ENCODE data around the gene OR52B6.
"Not testable (repeated sequence)": the region's sequence is repeated elsewhere in the genome, so short reads cannot be mapped to it uniquely, and the experiment has no call there.

OR52B6 gene, protein sequence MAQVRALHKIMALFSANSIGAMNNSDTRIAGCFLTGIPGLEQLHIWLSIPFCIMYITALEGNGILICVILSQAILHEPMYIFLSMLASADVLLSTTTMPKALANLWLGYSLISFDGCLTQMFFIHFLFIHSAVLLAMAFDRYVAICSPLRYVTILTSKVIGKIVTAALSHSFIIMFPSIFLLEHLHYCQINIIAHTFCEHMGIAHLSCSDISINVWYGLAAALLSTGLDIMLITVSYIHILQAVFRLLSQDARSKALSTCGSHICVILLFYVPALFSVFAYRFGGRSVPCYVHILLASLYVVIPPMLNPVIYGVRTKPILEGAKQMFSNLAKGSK

DNA sequence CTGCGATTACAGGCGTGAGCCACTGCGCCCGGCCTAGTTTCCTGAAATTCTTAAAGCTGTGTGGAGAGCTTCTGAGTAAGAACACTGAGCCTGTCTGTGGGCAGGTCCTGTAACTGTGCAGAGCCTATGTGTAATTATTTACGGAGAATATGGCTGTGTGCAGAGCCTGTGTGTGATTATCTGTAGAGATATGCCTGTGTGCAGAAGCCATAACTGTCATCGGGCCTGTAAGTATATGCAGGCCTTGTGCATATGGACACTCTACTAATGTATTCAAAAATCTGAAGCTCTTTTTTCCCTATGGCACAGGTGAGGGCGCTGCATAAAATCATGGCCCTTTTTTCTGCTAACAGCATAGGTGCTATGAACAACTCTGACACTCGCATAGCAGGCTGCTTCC lies at the start of gene OR52B6:
Gene OR52B6, plus strand, starts transcription at position 301 of the 400 bp plus-strand sequence. Its CDS starts 0 bp downstream, at position 301.
- no peak for DNase-seq (ENCODE audit: low spot score)

DNA sequence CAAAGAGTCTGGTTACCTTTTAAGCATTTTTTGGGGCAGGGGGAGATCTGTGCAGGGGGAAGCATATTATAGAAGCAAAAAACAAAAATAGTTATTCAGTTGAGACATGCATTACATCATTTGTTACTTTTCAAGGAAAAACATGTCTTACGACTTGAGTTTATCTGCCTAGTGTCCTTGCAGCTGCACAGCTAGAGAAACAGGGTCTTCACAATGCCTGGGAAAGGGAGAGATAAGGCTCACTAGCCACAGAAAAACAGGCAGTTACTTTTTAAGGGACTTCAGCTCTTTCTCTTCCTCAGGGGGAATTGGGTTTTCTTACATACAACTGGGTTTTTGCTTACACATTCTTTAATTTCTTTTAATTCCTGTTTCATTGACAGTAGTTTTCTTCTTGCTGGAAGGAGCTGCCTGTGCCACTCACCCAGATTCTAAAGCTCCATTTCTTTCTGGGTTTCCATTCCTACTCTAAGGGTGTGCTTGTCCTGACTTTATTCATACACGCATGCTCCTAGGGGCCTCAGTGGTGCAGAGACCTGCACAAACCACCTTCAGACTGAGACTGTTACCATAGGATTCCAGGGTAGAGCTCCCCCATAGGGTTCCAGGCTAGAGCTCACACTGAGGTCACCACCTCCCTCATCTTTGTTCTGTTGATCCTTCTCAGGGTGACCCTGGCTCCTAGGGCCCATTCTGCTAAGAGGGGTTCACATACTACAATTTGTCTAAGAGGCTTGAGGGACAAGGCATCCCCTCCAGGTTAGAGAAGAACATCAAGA lies 49.4 kb upstream of the OR52B6 start:
- no peak for DNase-seq (ENCODE audit: low spot score)

DNA sequence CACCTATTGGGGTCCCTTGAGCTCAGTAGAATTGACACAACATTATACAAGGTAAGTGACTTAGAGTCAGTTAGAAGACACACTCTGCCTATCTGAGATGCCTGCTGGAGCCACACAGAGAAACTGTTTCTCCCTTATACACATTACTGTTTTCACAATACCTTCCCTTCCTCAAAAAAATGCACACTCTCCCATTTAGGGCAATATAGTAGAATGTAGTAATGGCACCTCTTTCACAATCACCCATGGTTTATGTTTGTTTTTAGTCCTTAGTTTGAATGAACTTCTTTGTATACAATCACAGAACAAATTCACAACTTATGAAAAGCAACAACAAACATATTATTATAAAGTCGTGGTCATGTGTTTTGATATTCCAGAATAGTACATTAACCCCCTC lies 46.6 kb upstream of the OR52B6 start:
- DNase-seq (ENCODE audit: low spot score) = no peak

DNA sequence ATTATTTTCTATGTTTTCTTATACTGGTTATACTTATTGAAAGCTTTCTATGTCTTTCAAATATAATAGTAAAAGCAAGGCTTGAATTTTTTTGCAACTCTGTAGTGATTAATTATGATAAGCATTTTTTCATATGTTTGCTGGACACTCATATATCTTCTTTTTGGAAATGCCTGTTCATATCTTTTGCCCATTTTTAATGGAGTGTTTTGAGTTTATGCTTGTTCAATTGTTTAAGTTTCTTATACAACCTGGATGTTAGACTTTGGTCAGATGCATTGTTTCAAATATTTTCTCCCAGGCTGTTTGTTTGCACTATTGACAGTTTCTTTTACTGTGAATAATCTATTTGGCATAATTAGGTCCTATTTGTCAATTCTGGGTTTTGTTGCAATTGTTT lies 44.2 kb upstream of the OR52B6 start:
- no peak for DNase-seq (ENCODE audit: low spot score)

DNA sequence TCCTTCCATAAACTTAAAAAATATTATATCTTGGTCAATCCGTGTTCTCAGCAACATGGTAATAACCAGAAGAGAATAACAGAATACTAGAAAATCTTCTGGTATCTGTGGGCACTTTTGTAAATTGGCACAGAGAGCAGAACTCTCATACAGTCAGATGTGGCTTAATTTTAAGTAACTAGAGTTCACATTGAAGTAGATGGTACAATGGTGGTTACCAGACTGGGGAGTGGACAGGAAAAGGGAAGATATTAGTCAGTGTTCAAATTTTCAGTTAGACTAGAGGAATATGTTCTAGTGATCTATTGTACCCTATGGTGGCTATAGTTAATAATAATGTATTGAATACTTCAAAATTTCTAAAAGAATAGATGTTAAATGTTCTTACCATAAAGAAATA lies 39.2 kb upstream of the OR52B6 start:
- no peak for DNase-seq (ENCODE audit: low spot score)

DNA sequence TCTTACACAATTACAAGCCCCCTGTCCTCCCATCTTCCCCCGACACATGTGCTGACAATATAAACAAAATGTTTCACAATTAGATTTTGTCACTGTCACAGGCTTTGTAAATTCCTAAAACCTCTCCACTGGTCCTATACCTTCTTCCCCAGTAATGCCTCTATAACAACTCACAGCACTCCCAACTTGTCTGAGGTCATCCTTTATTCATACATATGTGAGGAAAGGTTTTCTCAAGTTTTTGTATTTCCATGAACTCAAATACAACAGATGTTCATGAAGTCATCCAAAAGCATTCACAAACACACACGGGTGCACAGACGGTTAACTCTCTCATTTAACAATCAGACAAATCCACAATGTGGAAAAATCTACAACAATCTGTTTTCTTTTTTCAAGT lies 34.2 kb upstream of the OR52B6 start:
- no peak for DNase-seq (ENCODE audit: low spot score)

DNA sequence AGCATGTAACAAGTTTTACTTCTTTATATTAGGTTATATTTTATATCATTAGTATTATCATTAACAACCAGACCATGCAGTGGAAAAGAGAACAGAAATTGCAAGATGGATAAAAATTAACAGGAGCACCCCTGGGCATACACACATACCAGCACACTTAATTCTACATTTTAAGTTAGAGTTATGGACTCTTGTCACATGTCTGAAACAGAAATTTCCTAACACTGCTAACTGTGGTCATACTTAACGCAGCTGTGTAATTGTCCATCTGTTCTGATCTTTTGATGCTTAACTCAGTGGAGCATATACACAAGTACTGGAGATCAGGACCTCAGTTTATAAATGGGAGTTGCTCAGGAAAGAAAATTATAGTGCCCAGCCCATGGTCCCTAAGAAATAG lies 32.7 kb upstream of the OR52B6 start:
- no peak for DNase-seq (ENCODE audit: low spot score)

DNA sequence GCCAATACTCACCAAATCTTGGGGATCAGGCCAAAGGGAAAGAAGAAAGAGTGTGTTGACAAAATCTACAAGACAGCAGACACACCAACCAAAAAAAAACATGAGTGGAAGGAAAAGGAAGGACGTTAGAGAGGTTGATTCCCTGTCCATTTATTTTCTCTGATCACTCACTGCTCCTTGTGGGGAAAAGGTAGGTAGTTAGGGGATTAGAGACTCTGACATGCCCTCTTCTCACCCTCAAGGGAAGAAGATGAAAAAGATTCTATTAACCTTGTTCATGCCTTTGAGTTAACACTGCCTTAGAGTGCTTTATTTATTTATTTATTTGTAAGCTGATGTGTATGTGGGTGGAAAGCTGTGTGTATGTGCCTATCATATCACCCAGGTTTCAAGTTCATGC lies 32.2 kb upstream of the OR52B6 start, which contains the start of gene OR52H1:
Gene OR52H1, minus strand, starts transcription at position 101 of the 400 bp plus-strand sequence. CDS start 3,035 bp downstream, outside the sequence.
- no peak for DNase-seq (ENCODE audit: low spot score)

DNA sequence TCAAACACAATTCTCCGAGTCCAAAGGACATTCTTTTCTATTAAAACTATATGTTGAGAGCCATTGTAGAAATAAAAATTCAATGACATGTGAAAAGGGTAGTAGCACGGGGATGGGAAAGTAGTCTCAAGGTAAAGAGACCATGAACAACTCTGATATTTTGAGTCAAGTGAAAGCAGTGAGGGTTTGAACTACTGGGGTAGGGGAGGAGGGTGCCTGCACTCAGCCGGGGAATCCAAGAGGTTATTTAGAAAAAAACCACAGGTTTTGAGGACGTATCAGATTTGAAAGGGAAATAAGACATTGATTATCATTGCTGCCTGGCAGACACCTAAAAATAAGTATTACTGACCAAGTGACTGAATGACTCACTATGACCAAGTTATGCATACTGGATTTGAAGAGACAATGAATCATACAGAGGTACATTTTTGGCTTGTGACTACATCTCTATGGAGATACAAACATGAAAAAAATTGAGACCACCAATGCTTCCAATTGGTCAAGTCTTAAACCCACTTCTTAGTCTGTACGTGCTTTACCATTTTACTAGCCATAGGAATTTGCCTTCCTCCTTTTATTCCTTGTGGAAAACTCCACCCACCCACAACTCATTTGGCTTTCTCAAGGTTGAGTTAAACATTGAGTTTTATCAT lies 30.1 kb upstream of the OR52B6 start:
- no peak for DNase-seq (ENCODE audit: low spot score)

DNA sequence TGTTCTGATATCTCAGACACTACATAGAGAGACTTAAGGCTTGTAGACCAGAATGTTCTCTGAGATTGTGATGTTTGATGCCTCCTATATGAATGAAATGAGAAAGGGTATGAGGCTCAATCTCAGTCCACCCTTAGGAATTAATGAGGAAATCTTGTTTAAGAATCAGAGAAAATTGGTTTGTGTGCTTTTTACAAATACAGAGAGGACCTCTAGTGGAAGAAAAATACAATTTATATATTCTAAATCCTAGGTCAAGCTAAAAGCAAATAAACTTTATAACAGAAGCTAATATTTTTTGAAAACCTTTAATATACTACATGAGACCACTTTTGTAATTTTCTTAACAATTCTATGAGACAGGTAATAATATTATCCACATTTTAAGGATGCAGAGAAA lies 27.3 kb upstream of the OR52B6 start:
- DNase-seq (ENCODE audit: low spot score) = no peak

DNA sequence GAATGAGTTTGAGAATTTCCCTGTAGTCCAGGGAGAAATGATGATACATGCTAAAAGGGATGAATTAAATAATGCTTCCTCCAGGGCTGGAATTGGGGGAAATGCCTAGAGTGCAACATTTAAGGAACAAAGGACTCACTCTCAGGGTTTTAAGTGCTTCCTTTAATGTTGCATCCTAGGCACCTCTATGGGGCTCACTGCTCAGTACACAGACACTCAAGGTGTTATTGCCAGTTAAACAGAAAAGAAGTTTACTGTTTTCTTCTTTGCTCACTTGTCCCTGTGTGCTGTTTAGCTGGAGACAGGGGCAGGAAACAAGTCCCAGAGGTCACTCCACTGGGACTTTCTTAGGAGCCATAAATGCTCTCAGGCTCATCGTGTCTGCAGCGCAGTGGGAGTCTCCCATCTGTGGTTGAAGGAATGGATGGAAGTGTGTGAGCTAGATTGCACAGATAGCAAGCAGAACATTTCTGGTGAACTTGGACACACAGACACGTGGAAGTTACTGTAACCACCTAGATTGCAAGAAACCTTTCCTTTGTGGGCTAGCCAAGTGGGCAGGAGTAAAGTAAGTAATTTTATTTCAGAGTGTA lies 24.0 kb upstream of the OR52B6 start:
- no peak for DNase-seq (ENCODE audit: low spot score)

DNA sequence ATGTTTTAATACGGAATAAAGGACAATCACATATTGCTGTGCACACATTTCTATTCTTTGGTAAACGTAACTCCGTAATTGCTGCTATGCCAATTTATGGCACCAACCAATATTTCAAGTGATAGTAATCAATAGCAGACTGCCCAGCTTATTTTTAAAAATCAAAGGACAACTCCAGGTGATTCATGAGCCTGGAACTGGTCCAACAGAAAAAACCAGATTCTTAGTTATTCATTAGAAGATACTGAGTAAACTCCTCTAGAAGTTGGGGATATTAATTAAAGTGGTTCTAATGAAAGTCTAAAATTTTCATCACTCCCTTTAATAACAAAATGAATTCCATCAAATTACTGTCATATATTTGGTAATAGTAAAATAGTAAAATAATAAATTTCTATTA lies 22.9 kb upstream of the OR52B6 start:
- no peak for DNase-seq (ENCODE audit: low spot score)

DNA sequence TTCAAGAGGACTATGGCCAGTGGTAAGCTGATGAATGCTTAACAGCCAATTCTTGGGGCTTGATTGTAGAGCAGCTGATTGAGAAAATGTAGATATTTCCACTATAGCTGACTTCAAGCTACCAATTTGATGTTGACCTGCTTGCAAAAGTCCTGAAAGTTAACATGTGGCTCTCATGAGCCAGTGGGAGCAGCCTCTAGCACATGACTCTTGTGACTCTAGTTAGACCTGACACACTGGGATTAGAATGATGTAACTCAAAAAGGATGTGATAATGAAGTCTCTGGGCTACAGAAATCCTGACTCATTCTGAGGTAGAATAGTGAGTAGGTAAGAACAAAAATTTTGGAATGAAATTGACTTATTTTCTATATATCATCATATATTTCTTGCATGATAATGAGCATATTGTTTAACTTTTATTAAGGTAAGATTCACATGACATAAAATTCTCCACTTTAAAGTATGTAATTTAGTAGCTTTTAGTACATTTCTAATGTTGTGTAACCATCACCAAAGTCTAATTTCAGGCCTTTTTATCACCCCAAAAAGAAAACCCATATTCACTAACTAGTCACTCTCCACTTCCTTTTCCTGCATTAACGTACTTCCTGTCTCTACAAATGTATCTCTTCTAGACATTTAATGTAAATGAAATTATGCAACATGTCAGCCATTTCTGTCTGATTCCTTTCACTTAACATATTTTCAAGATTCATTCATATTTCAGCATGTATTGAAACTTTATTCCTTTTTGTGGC lies 16.2 kb upstream of the OR52B6 start:
- DNase-seq (ENCODE audit: low spot score) = no peak

DNA sequence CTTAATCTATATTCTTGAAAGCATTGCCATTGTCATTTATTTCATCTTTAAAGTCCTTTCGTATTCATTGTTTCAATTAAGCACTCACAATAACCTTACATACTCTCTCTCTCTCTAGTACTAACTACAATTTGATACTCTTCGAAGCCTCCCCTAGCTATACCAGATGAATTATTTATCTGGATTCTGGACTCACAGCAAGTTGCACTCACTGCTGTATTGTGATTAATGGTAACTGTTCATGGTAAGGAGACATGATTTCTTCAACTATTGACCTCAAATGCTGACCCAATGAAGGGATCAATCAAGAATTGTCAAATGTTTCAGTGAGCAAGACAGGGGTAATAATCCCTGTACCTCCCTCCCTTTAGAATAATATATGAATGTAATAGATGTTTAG lies 6.0 kb upstream of the OR52B6 start:
- no peak for DNase-seq (ENCODE audit: low spot score)

DNA sequence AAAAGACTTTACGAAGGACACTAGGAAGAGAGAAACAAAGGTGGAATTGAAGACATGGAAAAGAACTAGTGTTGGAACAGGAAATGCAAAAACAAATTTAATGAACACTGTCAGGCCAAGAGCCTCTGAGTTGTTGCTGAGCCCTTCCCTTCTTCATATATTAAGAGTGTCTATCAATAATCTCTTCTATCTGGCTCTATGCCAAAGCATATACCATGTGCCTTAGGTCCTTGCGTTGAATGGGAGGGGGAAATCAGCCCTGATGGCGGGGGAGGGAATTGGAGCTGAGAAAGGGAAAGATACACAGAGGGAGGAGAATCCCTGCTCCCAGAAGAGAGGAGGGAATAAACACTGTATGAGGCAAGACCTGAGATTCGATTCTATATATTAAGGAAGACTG lies 5.5 kb upstream of the OR52B6 start:
- DNase-seq (ENCODE audit: low spot score) = no peak

DNA sequence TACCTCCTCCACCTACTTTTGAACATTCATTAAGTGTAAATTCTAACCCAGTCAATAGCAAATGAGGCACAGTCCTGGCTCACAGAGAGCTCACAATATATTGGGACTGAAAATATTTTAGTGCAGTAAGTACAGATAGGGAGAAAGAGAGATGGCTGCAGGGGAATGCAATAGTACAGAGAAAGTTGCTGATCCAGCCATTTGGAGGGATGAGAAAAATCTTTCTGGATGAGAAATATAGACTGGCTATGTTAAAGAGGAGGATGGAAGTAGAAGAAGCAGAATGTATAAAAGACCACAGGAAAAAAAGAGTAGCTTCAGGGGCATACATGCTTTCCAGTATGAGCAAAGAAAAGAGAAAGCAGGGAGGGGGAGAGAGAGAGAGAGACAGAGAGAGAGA lies 3.6 kb upstream of the OR52B6 start:
- no peak for DNase-seq (ENCODE audit: low spot score)

DNA sequence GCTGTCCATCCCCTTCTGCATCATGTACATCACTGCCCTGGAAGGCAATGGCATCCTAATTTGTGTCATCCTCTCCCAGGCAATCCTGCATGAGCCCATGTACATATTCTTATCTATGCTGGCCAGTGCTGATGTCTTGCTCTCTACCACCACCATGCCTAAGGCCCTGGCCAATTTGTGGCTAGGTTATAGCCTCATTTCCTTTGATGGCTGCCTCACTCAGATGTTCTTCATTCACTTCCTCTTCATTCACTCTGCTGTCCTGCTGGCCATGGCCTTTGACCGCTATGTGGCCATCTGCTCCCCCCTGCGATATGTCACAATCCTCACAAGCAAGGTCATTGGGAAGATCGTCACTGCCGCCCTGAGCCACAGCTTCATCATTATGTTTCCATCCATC lies 337 bp downstream of the OR52B6 start:
- DNase-seq (ENCODE audit: low spot score) = no peak

DNA sequence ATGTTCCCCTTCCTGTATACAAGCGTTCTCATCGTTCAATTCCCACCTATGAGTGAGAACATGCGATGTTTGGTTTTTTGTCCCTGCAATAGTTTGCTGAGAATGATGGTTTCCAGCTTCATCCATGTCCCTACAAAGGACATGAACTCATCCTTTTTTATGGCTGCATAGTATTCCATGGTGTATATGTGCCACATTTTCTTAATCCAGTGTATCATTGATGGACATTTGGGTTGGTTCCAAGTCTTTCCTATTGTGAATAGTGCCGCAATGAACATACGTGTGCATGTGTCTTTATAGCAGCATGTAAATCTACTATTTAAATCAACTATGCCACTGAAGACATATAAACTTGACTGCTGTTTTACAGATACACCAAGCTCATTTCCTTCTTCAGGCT lies 3.8 kb downstream of the OR52B6 start:
- DNase-seq (ENCODE audit: low spot score) = not testable (repeated sequence)

DNA sequence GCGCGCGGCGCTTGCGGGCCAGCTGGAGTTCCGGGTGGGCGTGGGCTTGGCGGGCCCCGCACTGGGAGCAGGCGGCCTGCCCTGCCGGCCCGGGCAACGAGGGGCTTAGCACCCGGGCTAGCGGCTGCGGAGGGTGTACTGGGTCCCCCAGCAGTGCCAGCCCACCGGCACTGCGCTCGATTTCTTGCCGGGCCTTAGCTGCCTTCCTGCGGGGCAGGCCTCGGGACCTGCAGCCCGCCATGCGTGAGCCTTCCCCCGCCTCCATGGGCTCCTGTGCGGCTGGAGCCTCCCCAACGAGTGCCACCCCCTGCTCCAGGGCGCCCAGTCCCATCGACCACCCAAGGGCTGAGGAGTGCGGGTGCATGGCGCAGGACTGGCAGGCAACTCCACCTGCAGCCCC lies 9.2 kb downstream of the OR52B6 start:
- DNase-seq (ENCODE audit: low spot score) = not testable (repeated sequence)

DNA sequence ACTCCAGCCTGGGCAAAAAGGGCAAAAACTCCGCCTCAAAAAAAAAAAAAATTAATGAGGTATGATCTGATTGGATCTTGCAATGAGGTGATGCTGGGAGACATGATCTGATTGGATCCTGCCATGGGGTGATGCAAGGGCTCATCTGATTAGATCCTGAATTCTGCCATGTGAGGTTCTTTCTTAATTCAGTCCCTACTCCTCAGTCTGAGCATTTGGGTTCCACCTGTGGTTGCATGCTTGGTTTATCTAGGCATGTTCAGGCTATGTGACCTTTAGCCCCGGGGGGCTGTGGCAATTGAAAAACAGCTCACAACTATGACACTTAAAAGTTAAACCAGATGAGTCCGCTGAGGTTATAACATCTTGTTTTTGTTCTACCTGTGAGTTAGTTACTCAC lies 10.9 kb downstream of the OR52B6 start:
- no peak for DNase-seq (ENCODE audit: low spot score)

DNA sequence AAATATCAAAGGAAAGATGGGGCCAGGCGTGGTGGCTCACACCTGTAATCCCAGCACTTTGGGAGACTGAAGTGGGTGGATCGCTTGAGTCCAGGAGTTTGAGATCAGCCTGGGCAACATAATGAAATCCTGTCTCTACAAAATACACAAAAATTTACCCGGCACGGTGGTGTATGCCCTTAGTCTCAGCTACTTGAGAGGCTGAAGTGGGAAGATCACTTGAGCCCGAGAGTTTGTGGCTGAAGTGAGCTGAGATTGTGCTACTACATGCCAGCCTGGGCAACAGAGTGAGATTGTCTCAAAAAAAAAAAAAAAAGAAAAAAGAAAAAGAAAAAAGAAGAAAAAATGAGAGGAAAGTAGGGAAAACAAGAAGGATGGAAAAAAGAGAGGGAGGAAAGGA lies 11.9 kb downstream of the OR52B6 start:
- DNase-seq (ENCODE audit: low spot score) = no peak

DNA sequence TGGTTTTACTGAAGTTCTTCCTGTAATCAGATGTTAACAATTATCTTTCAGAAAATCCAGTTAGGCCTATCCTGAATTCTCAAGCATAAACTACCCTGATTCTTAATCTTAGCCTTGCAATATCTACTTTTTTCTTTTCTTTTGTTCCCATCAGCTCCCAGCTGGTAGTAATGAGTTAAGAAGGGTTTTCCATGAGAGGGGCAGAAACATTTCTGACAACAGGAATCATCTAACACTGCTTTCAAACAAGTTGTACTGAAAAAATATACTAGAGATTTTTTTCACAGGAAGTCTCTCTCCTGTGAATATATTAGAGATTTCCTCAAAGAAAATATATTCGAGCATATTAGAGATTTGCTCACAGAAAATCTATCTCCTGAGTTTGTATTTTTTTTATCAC lies 12.5 kb downstream of the OR52B6 start:
- no peak for DNase-seq (ENCODE audit: low spot score)

Data from CD4-positive, alpha-beta T cell treated with Interleukin-2 at 100 ng/mL for 4 hours (primary cell).